HG03571 (cell line): ENCODE data around the gene BTD.

Source experiments
- ATAC-seq: cut with Tn5 transposase; IDR thresholded peaks from one replicate; pipeline ENCODE4 v1.9.1; 2021; ENCODE audit not compliant: unreplicated experiment

The BTD gene

DNA sequence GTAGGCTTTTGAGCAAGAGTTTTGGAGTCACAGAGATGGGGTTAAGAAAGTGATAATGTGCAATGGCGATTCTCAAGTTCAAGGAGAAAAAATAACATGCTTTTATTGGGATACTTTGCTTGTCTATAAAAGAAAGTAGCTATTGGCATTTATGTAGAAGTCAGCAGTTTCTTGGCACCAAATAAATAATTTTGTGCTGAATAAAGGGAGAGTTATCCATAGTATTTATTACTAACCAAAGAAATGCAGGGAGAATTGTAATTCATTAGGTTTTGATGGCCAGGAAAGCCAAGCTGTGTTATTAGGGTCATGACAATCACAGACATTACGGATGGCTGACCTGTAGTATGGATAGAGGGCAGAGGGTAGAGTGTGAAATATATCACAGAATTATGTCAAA, 33.1 kb downstream of the BTD start:
- no peak for ATAC-seq

GRCh38 chr3:15635121-15635661, 33.6 kb downstream of the BTD start:
- ATAC-seq: no peak

DNA sequence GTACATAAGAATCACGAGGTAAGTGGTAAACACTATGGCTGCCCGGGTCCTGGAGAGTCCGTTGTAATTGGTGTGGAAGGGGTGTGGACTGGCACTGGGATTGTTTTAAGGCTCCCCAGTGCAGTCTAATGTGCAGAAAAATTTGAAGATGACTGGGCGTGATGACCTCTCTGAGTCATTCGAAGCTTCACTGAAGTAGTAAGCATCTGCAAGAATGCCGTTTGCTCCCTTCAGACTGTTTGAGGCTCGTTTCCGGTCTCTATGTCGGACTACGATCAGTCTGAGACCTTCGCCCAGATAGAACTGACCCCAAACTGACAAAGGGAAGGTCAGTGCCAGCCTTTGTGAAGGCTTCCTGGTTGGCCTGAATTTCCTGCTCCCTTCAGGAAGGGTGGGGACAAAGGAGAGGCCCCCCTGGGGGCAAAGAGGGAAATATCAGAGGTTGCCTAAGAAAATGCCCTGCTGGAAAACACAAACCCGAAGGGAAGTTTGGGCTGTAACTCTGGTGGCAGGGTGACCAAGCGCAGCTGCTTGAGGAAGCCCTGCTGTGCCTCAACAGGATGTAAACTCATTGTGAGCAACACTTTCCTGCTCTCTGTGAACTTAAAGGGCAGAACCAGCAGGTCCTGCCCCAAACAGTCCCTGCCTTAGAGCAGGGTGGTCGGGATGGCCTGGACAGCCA, 34.6 kb downstream of the BTD start:
- ATAC-seq: no peak

DNA sequence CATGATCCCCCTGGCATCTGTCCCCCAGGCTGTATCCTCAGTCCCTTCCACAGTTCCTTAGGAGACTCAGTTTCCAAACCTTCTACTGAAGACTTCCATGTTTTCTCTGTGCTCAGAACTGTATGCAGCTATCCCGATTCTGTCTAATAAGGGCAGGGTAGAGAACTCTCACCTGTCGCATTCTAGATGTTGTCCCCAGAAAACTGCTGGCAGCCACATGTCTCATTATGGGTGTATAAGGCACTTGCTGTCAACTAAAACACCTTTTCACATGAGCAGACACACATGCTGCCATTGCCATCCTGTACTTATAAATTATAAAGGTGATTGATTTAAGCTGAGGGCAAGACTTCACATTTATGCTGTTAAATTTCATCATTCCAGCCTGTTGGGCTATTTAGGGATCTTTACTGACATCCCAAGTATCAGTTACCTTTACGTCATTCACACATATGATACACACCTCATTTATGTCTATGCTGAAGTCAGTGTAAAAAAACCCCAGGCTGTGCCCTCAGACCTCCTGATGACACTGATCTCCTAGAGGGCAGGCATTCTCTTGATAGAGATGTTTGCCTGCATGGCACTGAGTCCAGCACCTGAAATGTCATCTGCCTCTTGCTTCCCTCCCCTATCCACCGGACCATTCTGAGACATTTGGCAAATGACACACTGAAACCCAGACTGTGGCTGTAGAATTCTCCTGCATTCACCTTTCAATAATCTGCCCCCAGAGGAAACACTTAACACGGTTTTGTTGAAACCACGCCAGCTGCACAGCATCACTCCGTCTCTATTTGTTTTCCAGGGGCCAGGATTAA, 35.8 kb downstream of the BTD start:
- ATAC-seq: no peak

GRCh38 chr3:15638193-15638890, 36.8 kb downstream of the BTD start:
- ATAC-seq: no peak

DNA sequence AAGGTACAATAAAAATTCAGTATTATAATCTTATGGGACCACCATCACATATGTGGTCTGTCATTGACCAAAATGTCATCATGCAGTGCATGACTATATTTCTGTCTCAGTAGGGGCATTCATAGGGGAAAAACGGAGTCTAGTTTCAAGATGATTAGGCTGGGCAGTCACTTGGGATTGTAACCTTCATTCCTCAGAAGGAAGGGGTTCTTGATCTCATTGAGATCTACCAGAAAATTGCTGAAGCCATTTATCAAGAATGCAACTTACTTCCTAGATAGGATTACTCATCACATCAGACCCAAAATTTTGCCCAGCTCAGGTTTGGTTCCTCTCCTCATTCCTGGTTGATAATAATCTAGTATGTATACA, 37.3 kb downstream of the BTD start:
- no peak for ATAC-seq

DNA sequence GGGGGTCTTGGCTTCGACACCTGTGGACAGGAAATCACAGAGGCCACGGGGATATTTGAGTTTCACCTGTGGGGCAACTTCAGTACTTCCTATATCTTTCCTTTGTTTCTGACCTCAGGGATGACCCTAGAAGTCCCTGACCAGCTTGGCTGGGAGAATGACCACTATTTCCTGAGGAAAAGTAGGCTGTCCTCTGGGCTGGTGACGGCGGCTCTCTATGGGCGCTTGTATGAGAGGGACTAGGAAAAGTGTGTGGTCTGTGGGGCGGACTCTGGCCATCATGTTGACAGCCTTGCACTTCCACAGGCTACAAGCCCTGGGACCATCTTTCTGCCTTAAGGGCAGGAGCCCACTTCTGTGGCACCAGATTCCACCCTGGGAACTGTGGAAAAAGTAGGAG, 43.7 kb downstream of the BTD start:
- ATAC-seq: no peak

DNA sequence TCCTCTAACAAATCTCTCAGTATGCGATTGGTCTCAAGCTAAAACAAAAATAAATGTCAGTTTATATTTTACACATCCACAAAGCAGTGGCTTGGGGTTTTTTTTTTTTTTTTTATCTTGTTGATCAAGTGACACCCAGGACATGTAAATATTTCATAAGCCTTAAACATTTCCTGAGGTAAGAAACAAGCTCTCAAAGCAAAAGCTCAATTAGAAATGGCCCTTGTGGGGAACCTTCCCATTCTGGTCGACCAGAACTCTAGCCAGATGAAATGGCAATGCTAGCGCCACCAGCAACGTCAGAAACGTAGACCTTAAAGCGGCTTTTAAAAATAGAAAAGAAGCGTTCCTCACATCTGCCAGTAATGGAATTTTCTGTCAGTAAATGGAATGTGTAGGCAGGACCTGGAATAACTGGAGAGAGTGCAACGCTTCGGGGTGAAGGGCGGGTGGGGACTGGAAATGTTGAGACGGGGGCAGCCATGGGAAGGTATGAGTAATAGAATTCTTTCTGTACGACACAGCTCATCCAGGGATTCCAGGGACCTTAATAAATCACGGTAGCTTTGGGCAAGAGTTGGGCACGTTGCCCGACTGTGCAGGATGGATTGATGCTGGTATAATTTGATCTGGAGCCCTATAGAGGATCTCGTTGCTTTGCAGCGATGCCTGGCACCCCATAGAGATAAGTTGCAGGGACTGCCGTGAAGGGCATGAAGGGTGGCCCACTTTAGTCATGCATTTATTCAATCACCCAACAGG, 44.4 kb downstream of the BTD start:
- ATAC-seq: no peak

DNA sequence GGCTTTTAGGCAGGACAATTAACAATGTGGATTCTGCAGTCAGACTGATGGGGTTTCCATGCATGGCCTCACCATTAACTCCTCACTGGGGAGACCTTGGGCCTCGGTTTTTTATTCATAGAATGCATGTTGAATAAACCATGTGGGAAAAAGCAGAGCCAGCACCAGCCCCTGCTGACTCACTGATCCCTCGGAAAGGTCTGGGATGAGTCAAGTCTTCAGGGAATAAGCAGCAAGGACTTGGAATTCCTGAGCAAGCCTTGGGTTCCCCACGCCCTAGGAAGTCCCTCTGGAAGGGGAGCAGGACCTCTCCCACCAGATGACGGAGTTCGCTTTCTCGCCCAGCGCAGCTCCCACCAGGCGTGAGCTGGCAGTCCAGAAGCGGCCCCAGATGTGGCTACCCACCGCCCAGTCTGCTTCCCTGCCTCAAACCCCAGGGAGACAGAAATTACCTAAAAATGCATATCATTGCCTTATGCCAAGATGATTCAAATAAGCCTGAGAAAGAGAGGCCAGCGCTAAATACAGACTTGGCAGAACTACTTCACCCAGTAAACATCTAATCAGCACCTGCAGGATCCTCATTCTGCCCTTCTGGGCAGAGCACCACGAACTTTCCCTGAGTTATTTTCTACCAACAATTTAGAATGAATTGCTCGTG, 45.4 kb downstream of the BTD start:
- peak; percentile 11 for ATAC-seq

DNA sequence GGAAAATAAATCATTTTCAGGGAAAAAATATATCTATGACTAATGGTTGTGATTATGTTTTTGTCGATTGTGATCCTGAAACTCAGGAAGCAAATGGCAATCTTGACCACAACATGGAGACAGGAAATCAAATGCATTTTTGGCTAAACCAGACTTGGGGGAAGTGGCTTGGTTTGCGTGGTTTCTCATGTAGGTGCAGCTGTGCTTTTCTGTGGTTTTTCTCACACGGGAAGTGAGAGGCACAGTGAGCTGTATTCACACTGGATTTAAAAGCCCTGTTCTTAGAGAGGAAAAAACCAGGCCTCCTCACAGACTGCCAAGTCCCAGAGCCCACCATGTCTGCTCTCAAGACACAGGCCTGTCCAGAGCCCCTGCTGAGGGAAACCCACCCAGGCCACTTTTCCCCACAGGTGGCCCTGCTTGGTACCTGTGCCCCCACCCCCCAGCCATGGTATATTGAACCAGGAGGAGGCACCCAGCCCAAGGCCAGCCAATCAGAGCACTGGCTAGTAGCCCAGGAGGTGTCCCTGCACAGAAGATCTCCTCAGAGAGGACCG, 46.1 kb downstream of the BTD start:
- peak; percentile 94 for ATAC-seq

DNA sequence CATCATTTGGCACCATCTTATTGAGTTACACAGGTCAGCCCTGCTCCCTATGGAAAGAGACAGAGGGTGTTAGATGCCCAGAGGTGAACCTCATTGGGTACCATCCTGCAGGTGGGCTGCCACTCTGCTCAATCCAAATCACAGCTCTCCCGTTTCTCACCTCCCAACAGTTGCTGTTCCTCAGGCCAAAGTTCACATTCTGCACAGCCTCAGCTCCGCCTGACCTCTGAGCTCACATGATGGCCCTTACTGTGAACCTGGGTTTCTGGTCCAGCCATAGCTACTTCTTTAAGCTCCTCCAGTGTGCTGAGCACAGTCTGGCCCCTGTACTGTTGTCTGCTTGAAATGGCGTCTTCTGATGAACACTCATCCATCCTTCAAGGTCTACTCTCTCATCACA, 47.8 kb downstream of the BTD start:
- ATAC-seq: no peak

GRCh38 chr3:15649858-15650257, 48.3 kb downstream of the BTD start:
- no peak for ATAC-seq

- ATAC-seq: no peak
Measured at GRCh38 chr3:15651396-15651795, 49.9 kb downstream of the BTD start.

- ATAC-seq: no peak
Measured at GRCh38 chr3:15653321-15653720, 51.8 kb downstream of the BTD start.

DNA sequence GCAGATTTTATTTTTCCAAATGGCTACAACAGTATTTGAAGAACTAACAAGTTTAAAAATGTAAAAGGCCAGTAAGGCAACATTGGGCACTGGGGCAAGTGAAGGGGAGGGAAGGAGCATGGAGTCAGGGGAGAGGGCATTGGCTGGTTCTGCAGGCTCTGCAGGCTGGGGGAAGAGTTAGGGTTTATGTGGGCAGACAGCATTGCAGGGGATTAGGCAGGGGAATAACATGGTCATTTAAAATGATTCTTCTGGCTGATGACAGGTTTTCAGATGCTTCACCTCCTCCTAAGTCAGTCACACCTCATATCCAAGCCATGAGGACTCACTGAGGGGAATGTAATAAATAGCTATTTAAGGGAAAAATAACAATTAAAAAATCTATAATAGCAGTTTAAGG, 52.6 kb downstream of the BTD start:
- no peak for ATAC-seq

DNA sequence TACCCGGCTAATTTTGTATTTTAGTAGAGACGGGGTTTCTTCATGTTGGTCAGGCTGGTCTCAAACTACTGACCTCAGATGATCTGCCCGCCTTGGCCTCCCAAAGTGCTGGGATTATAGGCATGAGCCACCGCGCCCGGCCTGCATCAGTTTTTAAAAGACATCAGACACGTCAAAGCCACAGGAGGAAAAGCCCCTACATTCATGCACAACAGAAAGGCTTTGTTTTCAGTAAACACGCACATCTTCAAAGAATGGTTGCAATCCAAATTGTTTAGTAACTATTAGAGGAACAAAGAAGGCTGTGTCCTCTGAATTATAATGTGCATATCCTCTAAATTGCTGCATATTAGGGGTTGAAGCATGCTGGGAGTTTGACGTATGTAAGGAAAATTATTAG, 53.3 kb downstream of the BTD start:
- no peak for ATAC-seq

DNA sequence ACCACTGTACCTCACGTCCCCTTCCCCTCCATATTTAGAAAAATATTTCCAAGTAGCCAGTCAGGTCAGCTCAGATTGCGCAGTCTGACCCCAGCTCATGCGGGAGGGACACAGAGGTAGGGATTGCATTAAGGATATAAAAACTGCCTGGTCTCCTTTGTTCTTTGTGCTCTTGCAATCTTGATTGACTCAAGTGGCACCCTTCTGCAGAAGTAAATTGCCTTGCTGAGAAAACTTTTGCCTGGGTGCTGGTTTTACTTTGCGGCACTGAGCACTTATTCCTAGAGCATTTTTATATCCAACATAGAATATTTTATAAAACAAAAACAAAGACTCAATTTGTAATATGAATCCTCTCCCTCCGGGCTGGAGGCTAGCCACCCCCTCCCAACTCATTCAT, 54.8 kb downstream of the BTD start:
- ATAC-seq: no peak

DNA sequence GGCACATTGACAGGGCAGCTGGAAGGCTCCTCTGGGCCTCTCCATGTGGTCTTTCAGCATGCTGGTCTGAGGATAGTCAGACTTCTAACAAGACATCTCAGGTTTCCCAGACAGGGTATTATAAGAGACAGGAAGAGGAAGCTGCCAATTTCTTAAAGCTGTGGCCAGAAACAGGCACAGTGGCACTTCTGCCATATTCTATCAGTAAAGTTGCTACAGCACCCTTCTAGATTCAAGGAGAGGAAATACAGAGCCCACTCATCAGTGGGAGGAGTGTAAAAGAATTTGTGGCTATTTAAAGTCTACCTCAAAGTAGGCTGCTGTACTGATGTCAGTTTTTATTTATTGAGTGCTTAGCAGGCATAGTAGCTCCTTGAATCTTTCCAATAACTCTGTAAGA, 55.5 kb downstream of the BTD start:
- ATAC-seq: no peak

GRCh38 chr3:15659254-15659975, 57.9 kb downstream of the BTD start:
- ATAC-seq: no peak
